Hepatocyte (in vitro differentiated cells): Measurements from ENCODE around the gene PXMP4.

Source experiments
- EZH2 ChIP-seq: fragments of 200-600 bp; sonication (generic); IDR thresholded peaks from 2 replicates; pipeline ENCODE4 v1.6.1; 2016; ENCODE audit warnings: antibody characterized with exemption, mild to moderate bottlenecking, borderline replicate concordance
- EZH2phosphoT487 ChIP-seq: fragments of 200-600 bp; sonication (generic); IDR thresholded peaks from one replicate; pipeline ENCODE4 v1.6.1; 2018; ENCODE audit warnings: antibody characterized with exemption, mild to moderate bottlenecking, low read depth, moderate library complexity; ENCODE audit not compliant: unreplicated experiment, severe bottlenecking
- TF ChIP-seq, protein P1 (sequence below): fragments of 200-600 bp; sonication (generic); IDR thresholded peaks from 2 replicates; pipeline ENCODE4 v1.5.1; 2016; ENCODE audit warnings: antibody characterized with exemption, mild to moderate bottlenecking; ENCODE audit not compliant: poor library complexity

DNA sequence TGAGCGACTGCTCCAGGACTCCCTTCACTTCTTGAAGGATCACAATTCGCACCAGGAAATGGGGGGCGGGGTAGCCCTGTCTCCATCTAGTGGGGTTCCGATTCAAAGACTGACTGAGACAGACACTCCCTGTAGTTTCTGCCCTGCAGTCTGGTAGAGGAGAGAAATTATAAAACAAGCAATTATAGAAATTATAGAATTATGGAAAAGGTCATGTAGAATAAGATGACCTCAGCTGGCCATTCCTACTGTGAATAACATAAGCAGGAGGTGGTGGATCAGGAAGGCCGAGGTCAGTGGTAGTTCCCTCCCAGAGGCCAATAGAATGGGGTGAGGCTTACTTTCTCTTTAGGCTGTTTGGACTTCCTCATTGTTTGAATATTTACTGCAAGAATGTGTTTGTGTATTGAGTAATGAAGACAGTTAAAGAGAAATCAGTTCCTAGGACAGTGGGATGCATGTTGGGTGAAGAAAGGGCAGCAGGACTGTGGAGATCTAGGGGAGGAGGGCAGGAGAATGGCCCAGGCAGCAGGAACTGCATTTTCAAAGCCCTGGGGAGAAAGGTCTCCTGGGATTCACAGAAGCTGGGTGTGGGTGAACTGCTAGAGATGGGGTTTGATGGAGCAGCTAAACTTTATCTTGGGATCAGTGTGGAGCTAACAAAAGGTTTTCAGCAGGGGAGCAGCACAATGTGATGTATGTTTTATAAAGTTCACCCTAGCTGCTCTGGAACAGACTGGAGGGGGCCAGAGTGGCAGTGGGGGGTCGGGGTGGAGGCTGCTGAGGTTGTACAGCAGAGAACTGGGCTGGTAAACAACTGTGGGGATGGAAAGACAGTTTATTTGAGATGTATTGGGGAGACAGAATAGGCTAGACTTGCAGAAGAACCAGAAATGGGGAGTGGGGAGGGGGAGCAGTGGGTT, 13.8 kb upstream of the PXMP4 start:
- no peak for TF ChIP-seq EZH2phosphoT487
- TF ChIP-seq EZH2 = no peak
- TF ChIP-seq, protein P1, sequence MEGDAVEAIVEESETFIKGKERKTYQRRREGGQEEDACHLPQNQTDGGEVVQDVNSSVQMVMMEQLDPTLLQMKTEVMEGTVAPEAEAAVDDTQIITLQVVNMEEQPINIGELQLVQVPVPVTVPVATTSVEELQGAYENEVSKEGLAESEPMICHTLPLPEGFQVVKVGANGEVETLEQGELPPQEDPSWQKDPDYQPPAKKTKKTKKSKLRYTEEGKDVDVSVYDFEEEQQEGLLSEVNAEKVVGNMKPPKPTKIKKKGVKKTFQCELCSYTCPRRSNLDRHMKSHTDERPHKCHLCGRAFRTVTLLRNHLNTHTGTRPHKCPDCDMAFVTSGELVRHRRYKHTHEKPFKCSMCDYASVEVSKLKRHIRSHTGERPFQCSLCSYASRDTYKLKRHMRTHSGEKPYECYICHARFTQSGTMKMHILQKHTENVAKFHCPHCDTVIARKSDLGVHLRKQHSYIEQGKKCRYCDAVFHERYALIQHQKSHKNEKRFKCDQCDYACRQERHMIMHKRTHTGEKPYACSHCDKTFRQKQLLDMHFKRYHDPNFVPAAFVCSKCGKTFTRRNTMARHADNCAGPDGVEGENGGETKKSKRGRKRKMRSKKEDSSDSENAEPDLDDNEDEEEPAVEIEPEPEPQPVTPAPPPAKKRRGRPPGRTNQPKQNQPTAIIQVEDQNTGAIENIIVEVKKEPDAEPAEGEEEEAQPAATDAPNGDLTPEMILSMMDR = no peak
